NCI-H446 treated with DMSO at 0.1 percent for 48 hours (cell line): ENCODE results near the gene MIR17HG.
"Not testable (repeated sequence)": the region's sequence is repeated elsewhere in the genome, so short reads cannot be mapped to it uniquely, and the experiment has no call there.

Source experiments
- DNase-seq: peaks from one replicate; lab custom pipeline; 2025; lab: John Stamatoyannopoulos, UW

MIR17HG gene

DNA sequence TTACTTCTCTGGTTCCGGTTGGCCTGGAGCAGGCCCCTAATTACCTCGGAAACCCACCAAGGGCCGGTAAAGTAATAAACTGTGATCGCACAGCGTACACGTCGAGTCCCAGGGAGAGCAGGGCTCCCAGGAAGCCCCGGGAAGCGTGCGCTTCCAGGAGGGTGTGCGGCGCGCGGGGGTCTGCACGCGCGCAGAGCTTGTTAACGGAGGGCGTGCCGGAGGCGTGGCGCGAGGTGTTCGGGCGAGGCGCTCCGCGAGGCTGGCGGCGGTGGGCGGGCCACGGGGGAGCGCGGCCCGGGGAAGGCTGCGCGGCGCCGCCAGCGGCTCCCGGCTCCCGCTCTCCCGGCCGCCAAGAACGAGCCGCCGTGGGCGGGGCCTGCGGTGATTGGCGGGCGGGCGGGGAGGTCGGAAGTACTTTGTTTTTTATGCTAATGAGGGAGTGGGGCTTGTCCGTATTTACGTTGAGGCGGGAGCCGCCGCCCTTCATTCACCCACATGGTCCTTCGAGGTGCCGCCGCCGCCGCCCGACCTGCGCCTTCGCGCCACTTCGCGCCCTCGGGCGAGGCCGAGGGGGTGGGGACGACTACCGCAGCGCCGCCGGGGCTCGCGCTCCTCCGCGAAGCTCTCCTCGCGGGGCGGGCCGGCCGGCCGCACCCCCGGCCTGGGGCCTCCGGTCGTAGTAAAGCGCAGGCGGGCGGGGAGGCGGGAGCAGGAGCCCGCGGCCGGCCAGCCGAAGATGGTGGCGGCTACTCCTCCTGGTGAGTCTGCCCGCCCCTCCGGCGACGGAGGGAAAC is at the start of gene MIR17HG:
MIR17HG (plus strand) TSS at position 486 of the 794 bp plus-strand sequence.
- DNase-seq = peak; percentile 72

DNA sequence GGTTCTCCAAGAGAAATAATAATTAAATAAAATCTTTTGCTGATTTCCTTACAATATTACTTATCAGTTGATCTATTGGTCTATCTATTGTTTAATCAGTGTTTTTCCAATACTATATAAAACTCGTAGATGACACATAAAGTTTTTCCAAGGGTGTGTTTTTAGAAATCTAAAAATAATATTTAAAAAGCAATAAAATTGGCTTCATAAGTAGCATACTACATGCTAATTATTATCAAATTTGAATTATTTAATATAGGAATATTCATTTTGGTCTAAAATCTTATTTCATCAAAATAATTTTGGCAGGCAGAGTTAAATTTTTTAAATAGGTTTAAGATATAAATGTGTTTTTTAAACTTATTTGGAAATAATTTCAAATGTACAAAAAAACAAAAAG is 49.4 kb upstream of the MIR17HG start:
- no peak for DNase-seq

DNA sequence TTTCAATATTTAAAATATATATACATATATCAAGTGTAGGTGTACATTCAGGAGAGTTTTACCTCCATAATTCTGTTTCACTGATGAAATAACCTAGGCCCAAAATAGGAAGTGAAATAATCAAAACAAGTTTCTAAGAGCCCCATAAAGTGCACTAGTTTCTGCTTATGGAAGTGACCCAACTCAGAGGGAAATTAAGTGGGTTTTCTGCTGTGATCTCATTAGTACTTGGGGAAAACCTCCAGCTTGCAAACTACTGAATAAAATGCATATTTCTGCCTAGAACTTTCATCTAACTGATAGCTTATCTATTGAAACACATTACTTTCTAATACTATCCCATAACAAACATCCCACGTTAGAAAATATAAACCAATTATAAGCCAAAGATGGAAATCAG is 45.4 kb upstream of the MIR17HG start:
- DNase-seq = no peak

DNA sequence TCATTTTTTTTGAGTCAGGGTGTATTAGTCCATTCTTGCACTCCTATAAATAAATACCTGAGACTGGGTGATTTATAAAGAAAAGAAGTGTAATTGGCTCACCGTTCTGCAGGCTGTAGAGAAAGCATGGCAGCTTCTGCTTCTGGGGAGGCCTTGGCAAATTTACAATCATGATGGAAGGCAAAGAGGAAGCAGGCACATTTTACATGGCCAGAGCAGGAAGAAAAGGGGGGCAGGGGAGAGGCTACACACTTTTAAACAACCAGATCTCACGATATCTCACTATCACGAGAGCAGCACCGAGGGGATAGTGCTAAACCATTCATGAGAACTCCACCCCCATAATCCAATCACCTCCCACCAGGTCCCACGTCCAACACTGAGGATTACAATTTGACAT is 44.5 kb upstream of the MIR17HG start:
- DNase-seq = no peak

DNA sequence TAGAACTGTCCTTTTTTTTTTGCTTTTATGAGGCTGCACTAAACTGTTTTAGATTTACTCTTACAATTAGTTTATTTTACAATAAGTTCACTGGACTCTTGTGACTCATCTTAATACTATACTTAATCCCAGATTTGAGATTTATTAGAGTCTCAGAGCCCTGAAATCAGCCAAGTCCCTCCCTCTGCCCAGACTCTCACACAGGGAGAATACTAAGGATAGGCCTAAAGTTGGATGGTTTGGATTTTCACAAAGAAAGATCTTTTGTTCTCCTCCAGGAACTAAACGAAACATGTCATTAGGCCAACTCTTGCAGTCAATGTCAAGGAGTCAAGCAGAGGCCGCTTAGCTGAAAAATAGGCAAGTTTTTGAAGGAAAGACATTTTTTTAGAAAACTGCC is 42.7 kb upstream of the MIR17HG start:
- no peak for DNase-seq

DNA sequence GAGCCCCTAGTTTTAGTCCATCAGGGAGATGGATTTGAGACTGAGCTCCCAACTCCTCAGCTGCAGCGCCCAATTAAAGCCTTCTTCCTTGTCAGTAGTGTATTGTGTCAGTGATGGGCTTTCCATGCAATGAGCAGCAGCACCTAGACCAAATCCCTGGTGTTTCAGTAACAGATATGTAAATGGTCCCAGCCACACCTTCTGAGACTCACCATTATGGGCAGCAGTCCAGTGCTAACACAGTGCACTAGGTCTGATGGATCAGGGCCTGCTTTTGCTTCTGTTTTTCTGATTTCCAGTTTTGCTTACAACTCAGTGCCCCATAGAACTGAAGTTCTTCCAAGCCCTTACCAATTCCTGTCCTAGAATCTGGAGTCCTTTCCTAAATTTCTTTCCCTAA is 41.8 kb upstream of the MIR17HG start:
- DNase-seq = no peak

DNA sequence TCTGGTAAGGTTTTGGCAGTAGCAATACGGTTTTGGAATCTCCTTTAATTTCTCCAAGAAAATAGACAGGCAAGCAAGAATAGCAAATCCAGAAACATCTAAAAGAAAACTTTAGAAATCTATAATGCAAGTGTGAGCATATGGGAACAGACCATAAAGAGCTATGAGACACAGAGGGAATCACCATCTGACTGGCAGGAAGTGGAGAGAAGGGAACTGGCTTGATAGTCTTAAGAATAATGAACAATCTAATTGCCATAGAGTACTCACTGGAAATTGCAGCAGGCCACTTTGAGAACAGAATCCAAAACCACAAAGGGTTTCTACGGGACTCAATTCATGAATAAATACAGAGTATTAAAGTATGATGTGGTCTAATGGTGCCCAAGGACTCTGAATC is 39.6 kb upstream of the MIR17HG start:
- no peak for DNase-seq

DNA sequence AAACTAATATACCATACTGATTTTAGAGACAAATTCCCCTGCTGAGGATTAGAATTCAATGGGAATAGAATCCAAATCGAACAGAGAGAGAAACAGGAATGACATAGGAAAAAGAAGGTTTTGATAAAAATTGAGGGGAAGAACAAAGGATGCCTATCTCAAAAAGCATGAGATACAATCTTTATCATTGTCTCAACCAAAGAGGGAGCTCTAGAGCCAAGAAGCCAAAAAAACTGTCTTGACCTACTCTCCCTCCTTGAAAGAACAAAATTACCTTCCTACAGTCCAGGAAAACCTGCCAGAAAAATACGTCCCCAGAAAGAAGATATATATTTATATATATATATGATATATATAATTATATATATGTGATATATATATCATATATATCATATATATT is 39.2 kb upstream of the MIR17HG start:
- no peak for DNase-seq

DNA sequence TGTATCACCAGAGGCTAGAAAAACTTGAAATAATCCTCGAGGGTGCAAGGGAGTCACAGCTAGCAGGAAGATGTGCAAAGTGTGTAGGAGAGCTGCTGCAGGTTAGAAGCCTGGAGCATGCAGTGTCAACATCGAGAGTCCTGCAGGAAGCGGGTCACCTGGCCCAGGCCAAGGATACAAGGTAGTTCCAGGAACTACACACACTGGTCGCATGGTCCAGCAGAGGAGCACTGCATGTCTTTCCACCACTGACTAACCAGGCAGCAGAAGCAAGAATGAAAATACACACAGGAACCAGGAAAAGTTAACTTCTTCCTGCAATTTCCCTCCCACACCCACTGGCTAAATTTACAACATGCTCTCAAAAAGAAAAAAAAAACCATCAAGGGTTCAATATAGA is 36.0 kb upstream of the MIR17HG start:
- DNase-seq = no peak

DNA sequence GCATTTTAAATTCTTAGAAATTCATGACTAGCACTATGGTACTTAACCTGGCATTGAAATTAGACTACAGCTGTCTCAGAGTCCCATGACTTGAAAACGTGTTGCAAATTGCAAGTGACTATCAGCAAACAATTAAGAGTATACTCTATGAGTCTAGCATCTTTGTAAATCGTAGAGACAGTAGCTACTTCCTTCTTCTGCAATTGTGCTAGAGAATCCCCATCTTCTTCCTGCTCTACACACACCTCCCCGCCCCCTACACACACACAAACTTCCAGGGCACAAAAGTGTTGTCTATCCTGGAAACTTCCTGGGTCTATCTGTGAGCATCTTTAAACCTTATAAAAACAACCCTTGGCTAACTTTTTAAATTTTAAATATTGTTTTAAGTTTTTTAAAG is 35.2 kb upstream of the MIR17HG start:
- no peak for DNase-seq

DNA sequence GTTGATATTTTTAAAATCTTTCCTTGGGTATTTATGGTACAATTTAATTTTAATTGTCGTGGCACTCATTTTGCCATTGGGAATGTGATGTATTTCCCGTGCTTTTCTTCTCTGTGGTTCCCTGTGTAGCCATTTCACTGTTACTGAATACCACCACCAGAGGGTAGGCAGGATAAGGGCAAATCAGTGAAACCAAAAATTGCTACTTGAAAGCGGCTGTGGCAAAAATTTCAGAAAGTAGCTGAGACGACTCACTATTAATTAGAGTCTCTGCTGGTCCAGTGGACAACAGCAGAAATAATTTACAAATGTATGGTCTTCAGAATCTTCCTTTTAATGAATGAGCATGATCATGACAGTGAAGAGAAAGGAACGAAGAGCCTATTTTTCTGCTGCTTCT is 34.4 kb upstream of the MIR17HG start:
- DNase-seq = no peak

DNA sequence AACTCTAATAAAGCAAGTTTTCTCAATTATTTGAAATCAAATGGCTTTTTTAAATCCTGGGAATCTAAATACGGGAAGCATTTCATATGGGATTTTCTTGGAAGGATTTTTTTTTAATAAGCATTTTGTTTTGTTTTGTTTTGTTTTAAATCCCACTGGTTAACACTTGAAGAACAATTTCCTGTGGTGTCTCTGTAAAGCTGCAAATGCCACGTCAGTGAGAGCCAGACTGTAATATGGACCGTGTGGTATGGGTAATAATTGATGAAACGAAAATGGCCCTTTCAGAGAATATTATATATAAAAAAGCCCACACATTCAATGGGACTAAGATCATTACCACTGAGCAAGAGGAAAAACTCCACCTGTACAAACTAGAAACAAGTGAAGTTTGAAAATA is 33.9 kb upstream of the MIR17HG start:
- DNase-seq = no peak

DNA sequence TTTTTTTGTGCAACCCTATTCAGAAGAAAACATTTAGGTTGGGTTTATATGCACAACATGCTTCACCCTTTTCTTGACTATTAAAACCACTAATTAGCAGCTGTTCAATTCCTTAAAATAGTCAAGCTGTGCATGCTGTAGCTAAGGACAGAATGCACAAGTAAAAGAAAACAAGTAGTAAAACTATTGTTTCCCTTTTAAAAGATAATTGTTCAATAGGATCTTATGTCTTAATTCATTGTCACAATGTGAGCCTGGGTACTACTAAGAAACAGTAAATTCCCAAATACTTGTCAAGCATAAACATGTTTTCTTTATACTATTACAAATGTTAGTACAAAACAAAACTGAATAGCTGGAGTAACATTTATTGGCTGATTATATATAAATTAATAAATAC is 32.6 kb upstream of the MIR17HG start:
- no peak for DNase-seq

DNA sequence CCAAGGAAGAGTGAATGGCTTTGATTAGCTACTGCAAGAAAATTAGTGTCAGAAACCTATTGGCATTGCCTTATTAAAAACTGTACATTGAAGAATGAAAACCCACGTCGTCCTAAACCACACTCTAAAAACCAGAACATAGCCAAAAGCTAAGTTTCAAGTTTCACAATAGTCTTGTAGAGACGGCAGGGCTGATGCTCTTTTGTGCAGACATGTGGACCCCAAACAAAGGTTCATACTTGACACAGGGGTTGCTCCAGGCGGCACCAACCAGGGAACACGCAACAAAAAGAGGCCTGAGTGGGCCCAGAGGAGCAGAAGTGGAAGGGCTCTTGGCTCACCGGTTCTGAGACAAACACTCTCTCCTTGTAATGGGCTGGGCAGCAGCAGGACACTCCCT is 28.6 kb upstream of the MIR17HG start:
- DNase-seq = no peak

DNA sequence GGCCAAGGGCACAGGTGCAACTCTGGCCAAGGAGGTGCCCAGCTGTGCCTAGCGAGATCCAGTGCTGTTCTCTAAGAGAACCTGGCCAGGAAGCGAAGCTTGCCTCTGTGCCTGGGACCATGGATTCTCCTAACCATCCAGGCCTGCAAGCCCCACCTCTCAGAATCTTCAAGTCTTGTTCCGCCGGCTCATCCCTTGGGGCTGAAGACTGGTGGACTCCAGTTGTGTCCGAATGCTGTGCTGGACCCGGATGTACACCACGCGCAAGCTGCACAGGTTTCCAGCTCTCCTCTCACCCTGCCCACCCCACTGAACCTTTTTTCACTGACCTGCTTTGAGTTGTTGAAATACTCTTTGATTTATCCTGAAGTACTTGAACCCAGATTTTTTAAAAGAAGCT is 27.5 kb upstream of the MIR17HG start:
- no peak for DNase-seq

DNA sequence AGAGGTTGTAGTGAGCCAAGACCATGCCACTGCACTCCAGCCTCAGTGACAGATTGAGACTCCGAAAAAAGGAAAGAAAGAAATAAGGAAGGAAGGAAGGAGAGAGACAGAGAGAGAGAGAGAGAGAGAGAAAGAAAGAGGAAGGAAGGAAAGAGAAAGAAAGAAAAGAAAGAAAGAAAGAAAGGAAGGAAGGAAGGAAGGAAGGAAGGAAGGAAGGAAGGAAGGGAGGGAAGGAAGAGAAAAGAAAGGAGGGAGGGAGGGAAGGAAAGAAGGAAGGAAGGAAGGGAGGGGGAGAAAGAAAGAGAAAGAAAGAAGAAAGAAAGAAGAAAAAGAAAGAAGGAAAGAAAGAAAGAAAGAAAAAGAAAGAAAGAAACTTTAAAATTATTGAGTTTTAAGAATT is 26.5 kb upstream of the MIR17HG start:
- DNase-seq = not testable (repeated sequence)

DNA sequence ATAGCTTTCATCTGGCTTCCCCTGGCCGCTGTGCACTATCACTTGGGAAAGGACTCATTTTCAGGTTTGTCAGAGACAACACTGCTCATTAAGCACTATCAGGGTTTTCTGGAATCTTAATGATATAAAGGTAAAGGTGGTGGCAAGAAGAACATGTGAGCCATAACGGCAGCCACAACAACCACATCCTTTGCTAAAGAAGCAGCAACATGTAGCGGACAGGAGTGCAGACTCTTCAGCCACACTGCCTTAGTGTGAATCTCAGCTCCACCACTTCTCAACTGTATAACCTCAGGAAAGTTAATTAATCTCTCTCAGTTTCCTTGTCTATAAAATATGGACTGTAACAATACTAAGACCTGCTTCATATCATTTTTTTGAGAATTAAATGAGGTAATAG is 24.1 kb upstream of the MIR17HG start:
- DNase-seq = no peak

DNA sequence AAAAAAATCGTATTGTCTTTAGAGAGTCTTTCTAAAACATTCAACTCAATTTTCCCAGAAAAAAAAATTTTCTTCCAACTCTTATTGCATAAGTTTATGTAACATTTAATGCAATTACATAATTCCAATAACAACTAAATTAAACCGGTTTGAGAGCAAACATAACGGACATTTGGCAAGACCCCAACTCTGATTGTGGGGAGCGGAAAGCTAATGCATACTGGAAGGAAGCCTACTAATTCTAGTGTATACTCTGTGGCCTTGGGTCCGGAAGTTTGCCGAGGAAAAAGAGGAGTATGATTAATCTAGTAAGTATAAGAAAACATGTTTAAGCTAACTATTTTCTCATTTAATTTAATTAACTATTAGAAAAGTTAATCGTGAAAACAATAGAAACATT is 21.3 kb upstream of the MIR17HG start:
- no peak for DNase-seq

DNA sequence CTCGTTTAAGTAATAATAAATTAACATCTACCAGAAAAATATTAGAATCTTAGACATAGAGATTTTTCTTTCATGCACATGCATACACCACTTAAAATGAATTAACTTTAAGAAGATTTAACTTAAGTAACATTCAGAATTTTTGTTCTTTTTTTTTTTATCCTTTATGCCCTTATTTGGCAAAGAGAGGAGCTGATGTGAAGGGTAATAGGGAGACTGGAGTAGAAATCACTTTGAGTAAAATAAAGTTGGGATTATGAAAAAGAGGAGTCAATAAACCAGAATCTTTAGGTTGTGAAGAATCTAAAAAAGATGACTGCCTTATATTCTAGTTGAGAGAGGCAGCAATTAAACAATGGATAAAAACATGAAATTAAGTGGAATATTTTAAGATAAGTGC is 18.8 kb upstream of the MIR17HG start:
- no peak for DNase-seq

DNA sequence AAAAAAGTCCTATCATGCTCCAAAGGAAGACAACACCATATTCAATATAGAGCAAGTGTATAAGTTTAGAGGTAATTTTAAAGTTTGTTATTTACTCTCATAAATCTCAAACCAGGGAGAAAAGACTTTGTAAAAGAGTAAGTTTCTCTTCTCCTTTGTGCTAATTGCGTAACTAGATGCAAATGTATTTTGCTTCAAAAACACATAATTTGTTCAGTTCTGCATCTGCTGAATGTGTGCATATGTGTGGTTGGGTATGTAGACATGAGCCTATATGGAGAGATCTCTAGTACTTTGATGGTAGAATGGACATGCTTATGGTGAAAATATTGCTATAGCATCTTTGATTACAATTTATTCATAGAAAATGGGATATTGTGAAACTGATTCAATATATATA is 17.8 kb upstream of the MIR17HG start:
- no peak for DNase-seq

DNA sequence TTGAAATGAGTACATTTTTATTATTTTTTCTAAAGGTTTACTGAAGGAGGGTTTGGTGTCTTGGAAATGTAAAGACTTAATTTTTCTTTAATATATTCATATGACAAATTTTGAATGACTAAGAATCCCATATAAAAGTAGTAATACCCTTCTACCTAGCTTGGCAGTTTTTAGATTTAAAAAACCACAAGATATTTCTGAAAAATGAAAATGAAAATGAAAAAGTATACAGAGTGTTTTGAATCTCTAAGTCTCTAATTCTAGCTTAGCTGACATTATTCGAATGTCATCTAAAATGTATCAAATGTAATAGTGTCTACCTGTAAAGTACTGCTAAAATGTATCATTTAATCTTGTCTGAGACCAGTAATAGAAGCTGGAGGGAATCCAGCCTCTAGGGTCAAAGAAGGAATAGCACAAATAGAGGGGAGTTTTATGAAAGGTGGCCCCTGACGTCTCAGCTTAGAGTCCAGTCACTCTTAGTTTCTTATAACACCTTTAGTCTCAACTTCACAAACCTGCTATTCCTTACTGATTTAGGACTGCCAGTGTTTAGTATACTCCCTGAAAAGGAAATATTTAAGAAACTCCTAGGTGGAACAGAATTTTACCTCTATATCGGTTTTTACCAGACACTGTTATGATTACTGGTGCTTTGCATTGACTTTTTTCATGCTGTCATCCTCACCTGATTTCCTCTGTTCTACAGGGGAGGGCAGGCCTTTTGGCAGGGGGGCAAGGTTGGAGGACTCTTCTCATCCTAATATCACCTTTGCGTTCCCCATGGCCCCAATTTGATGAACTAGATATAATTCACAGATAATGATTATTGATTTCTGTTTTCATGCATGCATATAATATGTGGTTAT is 16.2 kb upstream of the MIR17HG start:
- DNase-seq = no peak

DNA sequence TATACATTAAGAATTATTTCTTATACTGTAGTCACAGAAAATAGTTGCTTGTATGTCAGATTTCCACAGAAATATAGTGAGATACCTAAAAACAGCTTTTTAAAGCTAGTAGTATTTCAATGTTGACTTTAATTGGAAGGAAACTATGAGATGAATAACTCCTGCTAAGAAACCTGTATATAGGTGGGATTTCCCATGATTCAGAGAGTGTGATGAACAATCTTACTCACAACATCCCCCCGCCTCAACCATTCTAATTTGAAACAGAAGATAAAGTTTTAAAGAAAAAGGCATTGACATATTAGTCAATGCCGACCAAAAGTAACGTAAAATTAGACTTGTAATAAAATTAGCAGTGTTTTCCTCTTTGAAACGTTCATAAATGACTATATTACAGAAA is 1.4 kb upstream of the MIR17HG start:
- no peak for DNase-seq

DNA sequence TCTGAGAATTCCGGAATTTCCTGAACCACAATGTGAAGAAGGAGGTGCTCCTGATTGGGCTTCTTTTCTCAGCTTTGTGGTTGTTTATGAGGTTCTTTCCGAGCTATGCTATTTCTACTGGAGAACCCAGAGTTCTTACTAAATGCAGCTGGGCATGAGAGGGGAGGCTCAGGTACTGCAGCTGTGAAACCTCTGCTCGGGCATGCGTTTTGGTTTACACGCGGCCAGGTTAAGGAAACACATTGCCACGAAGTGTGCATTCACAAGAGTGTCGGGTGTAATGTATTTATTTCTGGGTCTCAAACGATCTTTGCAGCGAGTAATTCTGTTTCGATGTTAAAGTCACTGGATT is 661 bp upstream of the MIR17HG start:
- DNase-seq = no peak
